Natural killer cell (primary cell): ENCODE results near the gene CLCN5. TPM values are rescaled to one million over a fixed set of nuclear protein-coding genes. Genes with fewer than 3 reads are reported as not detected.

Experiments
- ATAC-seq, 3 donors: fragments of 150-1000 bp in 2 of 3; fragments of 200-7000 bp in 1 of 3; cut with Tn5 transposase; 1 replicate in 1 of 3; 2 replicates in 2 of 3; pipeline ENCODE4 v1.10.0; 2021; ENCODE audit warnings: mild to moderate bottlenecking in 2 of 3, moderate library complexity in 2 of 3
- DNase-seq, 2 donors: peaks; one replicate each; pipeline versions ENCODE4 v3.0.0 to v3.0.0-alpha.2; 2013 to 2021; ENCODE audit warnings: mixed read lengths in 1 of 2
- H3K27ac ChIP-seq: one replicate; pipeline ENCODE4 v1.5.1; 2013; ENCODE audit warnings: mild to moderate bottlenecking, low read length
- H3K27me3 ChIP-seq: one replicate; pipeline ENCODE4 v1.6.1; 2013; ENCODE audit warnings: low read length; ENCODE audit not compliant: control insufficient read depth, insufficient read depth
- H3K36me3 ChIP-seq: one replicate; pipeline ENCODE4 v1.6.1; 2013; ENCODE audit warnings: low read length; ENCODE audit not compliant: control insufficient read depth, insufficient read depth
- H3K4me1 ChIP-seq: one replicate; pipeline ENCODE4 v1.6.1; 2013; ENCODE audit warnings: low read length; ENCODE audit not compliant: control insufficient read depth, insufficient read depth
- H3K4me3 ChIP-seq: one replicate; pipeline ENCODE4 v1.5.1; 2013; ENCODE audit warnings: low read length
- H3K9me3 ChIP-seq: one replicate; pipeline ENCODE4 v1.6.1; 2013; ENCODE audit warnings: low read length; ENCODE audit not compliant: control insufficient read depth, insufficient read depth
- H3K27ac Mint-ChIP-seq, 2 donors: one replicate each; pipeline ENCODE4 v1.8.0; 2022; ENCODE audit warnings: mild to moderate bottlenecking in 2 of 2, mixed read lengths in 2 of 2, moderate library complexity in 1 of 2
- H3K27me3 Mint-ChIP-seq, 2 donors: one replicate each; pipeline ENCODE4 v1.8.0; 2022; ENCODE audit warnings: low read depth in 2 of 2, mixed read lengths in 2 of 2
- H3K36me3 Mint-ChIP-seq: one replicate; pipeline ENCODE4 v1.8.0; 2022; ENCODE audit warnings: mixed read lengths
- H3K4me1 Mint-ChIP-seq, 2 donors: one replicate each; pipeline ENCODE4 v1.8.0; 2022; ENCODE audit warnings: mixed read lengths in 2 of 2
- H3K4me3 Mint-ChIP-seq: one replicate; pipeline ENCODE4 v1.8.0; 2022; ENCODE audit warnings: mild to moderate bottlenecking, moderate library complexity, mixed read lengths
- H3K9me3 Mint-ChIP-seq, 2 donors: one replicate each; pipeline ENCODE4 v1.8.0; 2022; ENCODE audit warnings: mixed read lengths in 2 of 2
- WGBS: methylation state at CpG from one replicate; pipeline ENCODE4 v1.1.7; 2013; ENCODE audit warnings: missing lambda C conversion rate; ENCODE audit not compliant: insufficient coverage; 5-methylcytosine and 5-hydroxymethylcytosine counted together
- intact Hi-C: fragments of 100-400 bp; cut with micrococcal nuclease; formaldehyde crosslinking; loops from one replicate; pipeline ENCODE4 v1.14.2; 2022
- total RNA-seq, 4 donors: library from RNA; stranded (reverse); fragments of 120-200 nt in 1 of 4; gene quantifications; one replicate each; pipeline versions ENCODE4 v1.2.3 to v1.2.4, GENCODE V29; 2013 to 2022
- TF ChIP-seq, protein P1 (sequence below): fragments of 200-600 bp; IDR thresholded peaks from one replicate; pipeline ENCODE4 v1.8.0; 2022; ENCODE audit warnings: antibody characterized with exemption

CLCN5 gene
- total RNA-seq, 3 donors from 2014 or later (not counting 1 experiment from before 2014, with no cell fraction given), result 2.5 to 4.5 (median 4.0) TPM

DNA sequence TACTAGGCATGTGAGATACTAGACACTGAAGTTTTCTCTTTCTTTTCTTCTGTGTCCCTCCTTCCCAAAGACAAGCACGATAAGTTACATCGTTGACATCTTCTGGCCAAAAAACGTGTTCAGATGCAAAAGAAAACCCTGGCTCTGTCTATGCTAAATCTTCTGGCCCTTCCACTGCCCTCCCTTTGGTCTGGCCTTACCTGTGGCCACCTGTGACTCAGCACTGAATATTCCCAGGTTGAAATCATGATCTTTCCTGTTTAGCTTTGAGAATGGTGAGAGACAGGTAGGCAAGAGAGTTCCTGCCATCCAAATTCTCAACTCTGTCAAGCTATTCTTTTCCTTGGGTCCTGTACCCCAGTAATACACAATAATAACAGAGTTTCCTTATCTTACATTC lies 12.3 kb downstream of the CLCN5 start:
- Histone ChIP-seq H3K27ac (no peak overlapping the region), H3K4me1 (no peaks in the 10 kb centered on the region), H3K36me3 (no peaks in the 10 kb centered on the region), H3K9me3 (no peaks in the 10 kb centered on the region), H3K4me3 (no peak overlapping the region), H3K27me3 (no peaks in the 10 kb centered on the region)
- intact Hi-C loops, result no loop called here
- DNase-seq, result no peak
- ATAC-seq, result no peak
- WGBS, result 88% methylated on average over 3 of the region's 3 CpGs
- TF ChIP-seq, protein P1, sequence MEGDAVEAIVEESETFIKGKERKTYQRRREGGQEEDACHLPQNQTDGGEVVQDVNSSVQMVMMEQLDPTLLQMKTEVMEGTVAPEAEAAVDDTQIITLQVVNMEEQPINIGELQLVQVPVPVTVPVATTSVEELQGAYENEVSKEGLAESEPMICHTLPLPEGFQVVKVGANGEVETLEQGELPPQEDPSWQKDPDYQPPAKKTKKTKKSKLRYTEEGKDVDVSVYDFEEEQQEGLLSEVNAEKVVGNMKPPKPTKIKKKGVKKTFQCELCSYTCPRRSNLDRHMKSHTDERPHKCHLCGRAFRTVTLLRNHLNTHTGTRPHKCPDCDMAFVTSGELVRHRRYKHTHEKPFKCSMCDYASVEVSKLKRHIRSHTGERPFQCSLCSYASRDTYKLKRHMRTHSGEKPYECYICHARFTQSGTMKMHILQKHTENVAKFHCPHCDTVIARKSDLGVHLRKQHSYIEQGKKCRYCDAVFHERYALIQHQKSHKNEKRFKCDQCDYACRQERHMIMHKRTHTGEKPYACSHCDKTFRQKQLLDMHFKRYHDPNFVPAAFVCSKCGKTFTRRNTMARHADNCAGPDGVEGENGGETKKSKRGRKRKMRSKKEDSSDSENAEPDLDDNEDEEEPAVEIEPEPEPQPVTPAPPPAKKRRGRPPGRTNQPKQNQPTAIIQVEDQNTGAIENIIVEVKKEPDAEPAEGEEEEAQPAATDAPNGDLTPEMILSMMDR, result no peak
- H3K4me3 Mint-ChIP-seq, result no peak overlapping the region
- H3K9me3 Mint-ChIP-seq, result no peaks in the 10 kb centered on the region
- peaks cover 0 to 15% of the 10 kb centered on the region in 2 donors for H3K27me3 Mint-ChIP-seq
- no peak overlapping the region for H3K27ac Mint-ChIP-seq
- no peaks in the 10 kb centered on the region for H3K36me3 Mint-ChIP-seq
- no peaks in the 10 kb centered on the region for H3K4me1 Mint-ChIP-seq

DNA sequence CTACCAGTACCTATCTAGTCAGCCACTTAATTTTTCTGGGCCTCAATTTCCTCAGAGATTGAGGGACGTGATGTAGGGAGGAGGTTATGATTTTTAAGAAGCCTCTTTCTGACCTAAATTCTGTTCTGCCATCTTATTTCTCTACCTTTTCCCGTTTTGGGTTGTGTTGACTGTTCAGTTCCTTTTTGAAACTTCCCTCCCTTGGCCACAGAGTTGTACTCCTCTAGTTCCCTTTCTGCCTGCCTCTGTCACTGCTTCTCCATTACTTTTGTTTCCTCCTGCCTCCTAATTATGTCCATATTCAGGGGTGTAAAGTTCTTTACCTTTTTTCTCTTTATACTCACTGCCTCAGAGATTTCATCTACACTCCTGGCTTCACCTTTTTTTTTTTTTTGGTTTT lies 25.4 kb downstream of the CLCN5 start:
- Histone ChIP-seq H3K9me3 (no peaks in the 10 kb centered on the region), H3K4me3 (no peak overlapping the region), H3K27me3 (no peaks in the 10 kb centered on the region), H3K4me1 (no peaks in the 10 kb centered on the region), H3K27ac (no peak overlapping the region), H3K36me3 (no peaks in the 10 kb centered on the region)
- Mint-ChIP-seq H3K27ac (no peak overlapping the region), H3K9me3 (no peaks in the 10 kb centered on the region), H3K27me3 (no peaks in the 10 kb centered on the region), H3K4me3 (no peak overlapping the region), H3K4me1 (no peaks in the 10 kb centered on the region), H3K36me3 (no peaks in the 10 kb centered on the region)
- no CpG with 5 or more reads among the region's 2 CpGs for WGBS
- TF ChIP-seq, protein P1, result no peak
- DNase-seq (no peak), ATAC-seq (no peak)
- intact Hi-C loops, result no loop called here

DNA sequence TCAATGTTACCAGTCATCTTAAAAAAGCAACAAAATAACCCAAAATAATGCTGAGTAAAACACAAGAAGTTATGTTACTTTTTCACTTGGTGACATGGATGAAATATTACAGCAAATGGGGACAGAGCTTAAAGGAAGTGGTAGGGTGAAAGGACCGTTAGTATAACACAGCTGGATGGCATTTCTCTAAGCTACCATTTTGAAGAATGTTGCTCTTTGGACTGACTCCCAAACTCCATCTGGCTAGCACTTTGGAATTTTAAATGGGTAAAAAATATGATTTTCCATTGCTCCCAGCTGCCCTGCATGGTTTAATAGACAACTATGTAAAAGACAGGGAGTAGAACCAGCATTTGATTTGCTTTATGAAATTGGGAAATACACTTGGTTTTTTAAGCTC lies 27.6 kb downstream of the CLCN5 start:
- H3K4me3 ChIP-seq, result no peak overlapping the region
- TF ChIP-seq, protein P1, result no peak
- H3K4me1 ChIP-seq, result no peaks in the 10 kb centered on the region
- 70% methylated on average over 1 of the region's 1 CpG for WGBS
- Mint-ChIP-seq H3K27ac (no peak overlapping the region), H3K4me3 (no peak overlapping the region), H3K4me1 (no peaks in the 10 kb centered on the region), H3K9me3 (no peaks in the 10 kb centered on the region), H3K36me3 (no peaks in the 10 kb centered on the region), H3K27me3 (no peaks in the 10 kb centered on the region)
- no peak overlapping the region for H3K27ac ChIP-seq
- no peak for ATAC-seq
- no peaks in the 10 kb centered on the region for H3K27me3 ChIP-seq
- no peaks in the 10 kb centered on the region for H3K9me3 ChIP-seq
- no peaks in the 10 kb centered on the region for H3K36me3 ChIP-seq
- intact Hi-C loops, result no loop called here
- DNase-seq, result no peak

DNA sequence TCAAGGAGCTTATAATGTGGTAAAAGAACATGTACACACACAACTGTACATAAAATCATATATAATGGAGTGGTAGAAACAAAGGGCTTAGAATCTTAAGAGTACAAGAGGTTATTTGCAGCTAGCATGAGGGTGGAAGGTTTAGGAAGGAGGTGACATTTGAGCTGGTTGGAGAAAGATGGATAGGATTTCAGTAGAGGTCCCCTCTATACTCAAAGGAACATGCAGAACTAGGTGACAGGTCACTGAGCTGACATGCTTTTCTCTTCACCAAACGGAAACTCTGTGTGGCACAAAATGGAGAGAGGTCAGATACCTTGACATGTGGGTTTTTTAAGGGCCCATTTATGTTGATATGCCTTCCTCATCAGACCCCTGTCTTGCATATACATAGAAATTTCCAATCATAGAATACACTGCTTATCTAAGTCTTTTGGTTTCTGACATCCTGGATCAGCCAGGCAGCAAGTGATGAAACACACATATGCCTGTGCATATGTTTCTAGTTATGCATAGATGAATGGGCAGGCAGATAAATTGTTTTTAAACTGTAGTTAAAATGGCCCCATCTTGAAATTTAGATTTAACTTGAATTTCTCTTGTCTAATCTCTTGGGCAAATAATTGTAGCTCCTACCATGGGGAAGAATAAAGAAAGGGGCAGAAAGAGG lies 29.3 kb downstream of the CLCN5 start:
- Mint-ChIP-seq H3K36me3 (no peaks in the 10 kb centered on the region), H3K4me1 (no peaks in the 10 kb centered on the region), H3K9me3 (no peaks in the 10 kb centered on the region), H3K4me3 (no peak overlapping the region), H3K27me3 (no peaks in the 10 kb centered on the region), H3K27ac (no peak overlapping the region)
- Histone ChIP-seq H3K36me3 (no peaks in the 10 kb centered on the region), H3K4me3 (no peak overlapping the region), H3K4me1 (no peaks in the 10 kb centered on the region), H3K27me3 (no peaks in the 10 kb centered on the region), H3K9me3 (no peaks in the 10 kb centered on the region), H3K27ac (no peak overlapping the region)
- WGBS, result no CpG with 5 or more reads among the region's 1 CpG
- no peak for ATAC-seq
- intact Hi-C loops, result no loop called here
- TF ChIP-seq, protein P1, result no peak
- no peak for DNase-seq
